ENCODE measurements around the gene RANBP10. TPM values are rescaled to one million over a fixed set of nuclear protein-coding genes. Genes with fewer than 3 reads are reported as not detected.

The RANBP10 gene
- total and polyA plus RNA-seq, 2 of the 8 experiments (the other 6 are each of a cell fraction or from before 2014, with no cell fraction given) = 14.2 to 16.8 TPM

DNA sequence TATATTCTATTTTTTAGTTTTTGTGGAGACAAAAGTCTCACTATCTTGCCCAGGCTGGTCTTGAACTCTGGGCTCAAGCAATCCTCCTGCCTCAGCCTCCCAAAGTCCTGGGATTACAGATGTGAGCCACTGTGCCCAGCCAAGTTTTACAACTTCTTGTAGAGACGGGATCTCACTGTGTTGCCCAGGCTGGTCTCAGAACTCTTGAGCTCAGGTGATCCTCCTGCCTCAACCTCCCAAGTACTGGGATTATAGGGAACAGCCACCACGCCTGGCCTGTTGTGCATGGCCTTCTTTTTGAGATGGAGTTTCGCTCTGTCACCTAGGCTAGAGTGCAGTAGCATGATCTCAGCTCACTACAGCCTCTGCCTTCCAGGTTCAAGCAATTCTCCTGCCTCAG lies 47.3 kb upstream of the RANBP10 start (continued):
- TF ChIP-seq POU5F1 (IDR thresholded peaks at IDR 0.05; ENCODE audit: low read depth, low read length) (no peak), CREB1 (IDR thresholded peaks at IDR 0.05) (no peak), SRF (IDR thresholded peaks at IDR 0.05; ENCODE audit: low read depth, low read length) (no peak), EZH2 (IDR thresholded peaks at IDR 0.05; ENCODE audit: low read depth, low read length, severe bottlenecking) (no peak), GABPA (IDR thresholded peaks at IDR 0.05; ENCODE audit: borderline replicate concordance, insufficient read depth, low read length) (no peak), YY1 (IDR thresholded peaks at IDR 0.05; ENCODE audit: low read depth, low read length) (no peak)
